Testis (tissue), 3 donors: ENCODE measurements around the gene COL6A1. TPM values are rescaled to one million over a fixed set of nuclear protein-coding genes. Genes with fewer than 3 reads are reported as not detected.

Experiments
- DNase-seq: peaks from one replicate; pipeline ENCODE4 v3.0.0-alpha.2; 2019
- H3K27ac ChIP-seq, 2 donors: fragments of 200-600 bp; sonication (generic); one replicate each; pipeline ENCODE4 v1.5.1; 2019
- H3K27me3 ChIP-seq: fragments of 200-600 bp; sonication (generic); one replicate; pipeline ENCODE4 v1.5.1; 2019
- H3K36me3 ChIP-seq: fragments of 200-600 bp; sonication (generic); one replicate; pipeline ENCODE4 v1.5.1; 2017; ENCODE audit warnings: low read depth; ENCODE audit errors: missing control alignments
- H3K4me1 ChIP-seq: fragments of 200-600 bp; sonication (generic); one replicate; pipeline ENCODE4 v1.5.1; 2019
- H3K4me3 ChIP-seq, 2 donors: fragments of 200-600 bp; sonication (generic); one replicate each; pipeline ENCODE4 v1.5.1; 2017 to 2019
- H3K9me3 ChIP-seq: fragments of 200-600 bp; sonication (generic); one replicate; pipeline ENCODE4 v1.5.1; 2017
- POLR2A ChIP-seq: fragments of 450-650 bp; IDR thresholded peaks from one replicate; pipeline ENCODE4 v1.6.1; 2017; ENCODE audit warnings: antibody characterized with exemption, mild to moderate bottlenecking, moderate library complexity
- WGBS, 2 donors: methylation state at CpG; one replicate each; pipeline ENCODE4 v1.1.5; 2018; 5-methylcytosine and 5-hydroxymethylcytosine counted together
- intact Hi-C: fragments of 100-400 bp; cut with DNase I; formaldehyde crosslinking; loops from one replicate; pipeline ENCODE4 v1.15.1; 2023; ENCODE audit warnings: low total_unique reads
- polyA plus RNA-seq: library from polyadenylated mRNA; stranded (reverse); fragments of 350-450 nt; fragmentation: Illumina TruSeq; extraction: RNeasy Lipid Tissue Mini Kit (QIAGEN cat#74804); gene quantifications from one replicate; pipeline ENCODE4 v1.2.3, GENCODE V29; 2014; ENCODE audit warnings: low read depth, low replicate concordance; ENCODE audit not compliant: insufficient read depth
- total RNA-seq, 2 donors: library from RNA; depleted of rRNA; stranded (reverse); fragments of >200 nt; gene quantifications; one replicate each; pipeline ENCODE4 v1.2.3, GENCODE V29; 2016
- TF ChIP-seq, protein P1 (sequence below), 3 experiments: fragments of 450-650 bp in 2 of 3; fragments of 200-600 bp in 1 of 3; sonication (generic) in 1 of 3; IDR thresholded peaks; one replicate each; pipeline ENCODE4 v1.5.1; 2016 to 2019; ENCODE audit warnings: antibody characterized with exemption in 3 of 3, mild to moderate bottlenecking in 2 of 3, moderate library complexity in 1 of 3

Gene COL6A1
- total and polyA plus RNA-seq, 3 donors from 2014 or later = 166 to 197 (median 178) TPM

- DNase-seq = no peak
- H3K4me1 ChIP-seq = peaks cover 9% of the 10 kb centered on the region
- H3K27me3 ChIP-seq = no peaks in the 10 kb centered on the region
- no peaks in the 10 kb centered on the region for H3K36me3 ChIP-seq
- H3K4me3 ChIP-seq = peak overlapping the region in 1 of 2 donors; percentile 50
- intact Hi-C loops = no loop called here
- H3K9me3 ChIP-seq = no peaks in the 10 kb centered on the region
- peak overlapping the region; percentile 77 to 80 for H3K27ac ChIP-seq
- TF ChIP-seq POLR2A = no peak
- TF ChIP-seq, protein P1, sequence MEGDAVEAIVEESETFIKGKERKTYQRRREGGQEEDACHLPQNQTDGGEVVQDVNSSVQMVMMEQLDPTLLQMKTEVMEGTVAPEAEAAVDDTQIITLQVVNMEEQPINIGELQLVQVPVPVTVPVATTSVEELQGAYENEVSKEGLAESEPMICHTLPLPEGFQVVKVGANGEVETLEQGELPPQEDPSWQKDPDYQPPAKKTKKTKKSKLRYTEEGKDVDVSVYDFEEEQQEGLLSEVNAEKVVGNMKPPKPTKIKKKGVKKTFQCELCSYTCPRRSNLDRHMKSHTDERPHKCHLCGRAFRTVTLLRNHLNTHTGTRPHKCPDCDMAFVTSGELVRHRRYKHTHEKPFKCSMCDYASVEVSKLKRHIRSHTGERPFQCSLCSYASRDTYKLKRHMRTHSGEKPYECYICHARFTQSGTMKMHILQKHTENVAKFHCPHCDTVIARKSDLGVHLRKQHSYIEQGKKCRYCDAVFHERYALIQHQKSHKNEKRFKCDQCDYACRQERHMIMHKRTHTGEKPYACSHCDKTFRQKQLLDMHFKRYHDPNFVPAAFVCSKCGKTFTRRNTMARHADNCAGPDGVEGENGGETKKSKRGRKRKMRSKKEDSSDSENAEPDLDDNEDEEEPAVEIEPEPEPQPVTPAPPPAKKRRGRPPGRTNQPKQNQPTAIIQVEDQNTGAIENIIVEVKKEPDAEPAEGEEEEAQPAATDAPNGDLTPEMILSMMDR (IDR thresholded peaks at IDR 0.05) = no peak
Measured at GRCh38 chr21:45980697-45981096, 873 bp upstream of the COL6A1 start.

DNA sequence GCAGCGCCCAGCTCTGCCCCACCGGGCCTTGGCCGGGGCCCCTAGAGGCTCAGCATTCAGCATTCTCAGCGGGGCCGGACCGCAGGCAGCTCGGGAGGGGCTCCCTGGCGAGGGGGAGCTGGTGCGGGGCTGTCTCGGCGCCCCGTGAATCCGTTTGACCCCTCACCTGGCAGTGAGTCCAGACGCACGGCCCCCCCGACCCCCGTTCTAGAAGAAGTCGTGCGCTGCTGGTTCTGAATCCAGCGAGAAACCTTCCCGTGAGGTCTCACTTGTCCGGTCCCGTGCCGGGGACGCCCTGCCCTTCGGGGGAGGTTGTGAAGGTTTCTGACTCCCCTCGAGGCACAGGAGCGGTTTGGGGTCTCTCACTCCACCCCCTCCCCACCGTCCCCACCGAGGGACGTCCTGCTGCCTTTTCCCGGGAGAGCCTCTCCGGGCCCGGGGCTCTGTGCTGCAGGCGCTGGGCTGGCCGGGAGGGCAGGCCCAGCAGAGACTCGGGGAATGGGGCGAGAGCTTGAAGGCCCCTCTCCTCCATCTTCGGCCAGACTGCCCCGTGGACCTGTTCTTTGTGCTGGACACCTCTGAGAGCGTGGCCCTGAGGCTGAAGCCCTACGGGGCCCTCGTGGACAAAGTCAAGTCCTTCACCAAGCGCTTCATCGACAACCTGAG is 655 bp downstream of the COL6A1 start:
- Histone ChIP-seq H3K27me3 (no peaks in the 10 kb centered on the region), H3K36me3 (no peaks in the 10 kb centered on the region), H3K27ac (peak overlapping the region; percentile 77 to 87), H3K9me3 (no peaks in the 10 kb centered on the region), H3K4me1 (peaks cover 9% of the 10 kb centered on the region), H3K4me3 (peak overlapping the region; percentile 74 to 80)
- DNase-seq = no peak
- 4 to 8% methylated on average over 10 to 43 of the region's 45 CpGs for WGBS, 2 donors
- TF ChIP-seq, protein P1 (IDR thresholded peaks at IDR 0.05) = no peak
- TF ChIP-seq POLR2A = no peak
- intact Hi-C loops = no loop called here

GRCh38 chr21:45982758-45983648 is 1.4 kb downstream of the COL6A1 start:
- H3K4me3 ChIP-seq = peak overlapping the region; percentile 74 to 80
- H3K4me1 ChIP-seq = peaks cover 7% of the 10 kb centered on the region
- DNase-seq = no peak
- TF ChIP-seq, protein P1 (IDR thresholded peaks at IDR 0.05) = no peak
- no peak for TF ChIP-seq POLR2A
- no peaks in the 10 kb centered on the region for H3K27me3 ChIP-seq
- H3K9me3 ChIP-seq = no peaks in the 10 kb centered on the region
- intact Hi-C loops = no loop called here
- no peaks in the 10 kb centered on the region for H3K36me3 ChIP-seq
- 11 to 31% methylated on average over 11 to 45 of the region's 45 CpGs for WGBS, 2 donors
- H3K27ac ChIP-seq = peak overlapping the region; percentile 47 to 87

GRCh38 chr21:45983649-45983965 is 2.0 kb downstream of the COL6A1 start:
- 77 to 90% methylated on average over 6 to 13 of the region's 13 CpGs for WGBS, 2 donors
- no peak for DNase-seq
- Histone ChIP-seq H3K27me3 (no peaks in the 10 kb centered on the region), H3K4me3 (peak overlapping the region in 1 of 2 donors; percentile 80), H3K27ac (peak overlapping the region; percentile 47 to 87), H3K36me3 (no peaks in the 10 kb centered on the region), H3K9me3 (no peaks in the 10 kb centered on the region), H3K4me1 (peaks cover 7% of the 10 kb centered on the region)
- intact Hi-C loops = no loop called here
- TF ChIP-seq POLR2A = no peak
- TF ChIP-seq, protein P1 (IDR thresholded peaks at IDR 0.05) = no peak
